Activated CD4-positive, alpha-beta T cell treated with anti-CD3 and anti-CD28 coated beads, Interleukin-2, amount 50 U/mL, for 4 hours (primary cell): Measurements from ENCODE around the gene PDE4B.
A peak's percentile ranks its signal among the peaks of the same experiment; 100 is the strongest.

Experiments used
- DNase-seq, 2 experiments: peaks; one replicate each; pipeline ENCODE4 v3.0.0-alpha.2; 2020

Gene PDE4B

GRCh38 chr1:66143651-66144050 lies 351.0 kb downstream of the PDE4B start:
- no peak for DNase-seq

- DNase-seq: no peak
Observed at GRCh38 chr1:66147226-66147835, 354.6 kb downstream of the PDE4B start.

DNA sequence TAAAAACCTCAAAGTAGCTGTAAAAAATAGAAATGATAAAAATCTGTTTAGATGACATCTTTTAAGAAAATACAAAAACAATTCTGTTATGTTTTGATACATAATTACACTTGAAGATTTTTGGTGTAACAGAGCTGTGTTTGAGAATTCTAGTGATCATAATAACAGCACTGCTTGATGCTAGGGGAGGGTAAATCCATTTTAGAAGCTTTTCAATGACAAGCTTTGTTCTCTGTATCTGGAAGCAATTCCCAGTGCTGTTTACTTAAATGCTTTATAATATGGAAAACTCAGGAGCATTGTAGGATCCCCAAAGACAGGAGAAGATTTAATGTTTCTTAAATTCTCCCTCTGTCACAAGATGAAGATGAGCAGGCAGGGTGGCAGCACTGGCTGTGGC lies 359.3 kb downstream of the PDE4B start:
- no peak for DNase-seq

DNA sequence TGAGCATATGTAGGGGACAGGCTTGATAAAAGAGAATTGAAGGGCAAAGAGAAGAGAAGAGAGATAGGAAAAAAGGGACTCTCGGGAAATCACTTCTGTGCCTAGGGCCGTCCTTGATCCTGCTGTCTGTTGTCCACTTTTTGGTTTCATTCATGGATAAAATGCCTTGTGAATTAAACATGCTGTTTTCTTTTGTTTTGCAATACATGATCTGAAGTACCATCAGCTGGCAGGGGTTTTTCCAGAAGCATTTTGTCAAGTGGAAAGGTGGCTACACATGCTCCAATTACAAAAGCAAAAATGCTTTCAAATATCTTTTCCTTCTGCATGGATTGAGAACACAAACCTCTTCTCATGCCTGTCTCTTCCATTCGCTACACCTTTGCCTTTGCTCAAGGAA lies 361.7 kb downstream of the PDE4B start:
- no peak for DNase-seq

DNA sequence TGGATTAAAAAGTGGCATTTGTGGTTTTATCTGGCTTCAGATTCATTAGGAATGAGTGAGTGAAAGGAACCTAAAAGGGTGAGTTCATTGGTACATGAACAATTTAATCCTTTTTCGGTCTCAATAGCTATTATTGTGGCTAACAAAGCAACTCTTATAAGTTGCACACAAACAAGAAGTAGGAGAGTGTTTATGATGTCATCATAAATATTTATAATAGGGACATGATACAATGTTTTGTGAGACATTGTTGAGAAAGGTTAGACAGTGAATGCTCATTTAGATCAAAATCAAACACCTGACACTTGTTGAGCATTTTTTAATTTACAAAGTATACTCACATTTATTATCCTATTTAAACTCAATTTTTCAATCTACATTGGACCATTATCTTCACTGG lies 363.4 kb downstream of the PDE4B start:
- DNase-seq: no peak

GRCh38 chr1:66159800-66160199 lies 367.1 kb downstream of the PDE4B start:
- no peak for DNase-seq

GRCh38 chr1:66160719-66161118 lies 368.0 kb downstream of the PDE4B start:
- no peak for DNase-seq

DNA sequence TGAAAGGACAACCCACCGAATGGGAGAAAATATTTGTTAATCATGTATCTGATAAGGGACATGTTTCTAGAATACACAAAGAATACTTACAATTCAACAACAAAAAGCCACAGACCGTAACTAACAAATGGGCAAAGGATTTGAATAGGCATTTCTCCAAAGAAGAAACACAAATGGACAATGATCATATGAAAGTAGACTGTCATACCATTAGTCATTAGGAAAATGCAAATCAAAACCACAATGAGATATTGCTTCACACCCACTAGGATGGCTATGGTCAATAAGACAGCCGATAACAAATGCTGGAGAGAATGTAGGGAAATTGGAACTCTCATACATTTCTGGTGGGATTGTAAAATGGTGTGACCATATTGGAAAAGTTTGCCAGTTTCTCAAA lies 374.1 kb downstream of the PDE4B start:
- DNase-seq: no peak

DNA sequence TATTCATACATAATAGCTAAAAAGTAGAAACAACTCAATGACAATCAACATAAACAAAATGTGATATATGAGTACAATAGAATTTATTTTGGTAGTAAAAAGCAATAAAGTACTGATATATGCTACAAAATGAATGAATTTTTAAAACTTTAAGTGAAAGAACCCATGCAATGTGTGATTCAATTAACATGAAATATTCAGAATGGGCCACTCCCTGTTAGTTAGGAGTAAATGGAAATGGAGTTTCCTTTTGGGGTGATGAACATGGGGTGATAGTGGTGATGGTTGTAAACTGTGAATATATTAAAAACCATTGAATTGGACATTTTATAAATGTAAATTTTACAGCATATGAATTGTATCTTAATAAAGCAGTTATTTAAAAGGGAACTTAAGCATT lies 374.6 kb downstream of the PDE4B start:
- no peak for DNase-seq

GRCh38 chr1:66168467-66168887 lies 375.8 kb downstream of the PDE4B start:
- DNase-seq: no peak

- no peak for DNase-seq
Observed at GRCh38 chr1:66168948-66169671, 376.4 kb downstream of the PDE4B start.

GRCh38 chr1:66172272-66172671 lies 379.6 kb downstream of the PDE4B start:
- DNase-seq: no peak

DNA sequence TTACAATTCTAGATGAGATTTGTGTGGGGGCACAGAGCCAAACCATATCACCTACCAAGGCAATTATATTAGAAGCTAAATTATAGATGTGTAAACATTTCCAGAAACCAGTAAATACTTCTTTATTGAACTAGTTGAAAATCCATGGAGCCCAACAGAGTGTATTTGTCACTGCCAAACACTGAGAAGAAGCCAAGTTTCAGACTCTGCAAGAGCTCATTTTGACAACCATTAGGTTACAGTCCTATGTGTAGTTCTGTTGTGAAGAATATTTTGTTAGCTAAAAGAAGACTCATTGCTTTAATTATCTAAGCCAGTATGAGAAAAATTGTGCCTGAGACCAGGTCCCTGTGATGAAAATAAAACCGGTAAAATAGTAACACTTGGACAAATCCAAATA lies 382.4 kb downstream of the PDE4B start:
- no peak for DNase-seq

DNA sequence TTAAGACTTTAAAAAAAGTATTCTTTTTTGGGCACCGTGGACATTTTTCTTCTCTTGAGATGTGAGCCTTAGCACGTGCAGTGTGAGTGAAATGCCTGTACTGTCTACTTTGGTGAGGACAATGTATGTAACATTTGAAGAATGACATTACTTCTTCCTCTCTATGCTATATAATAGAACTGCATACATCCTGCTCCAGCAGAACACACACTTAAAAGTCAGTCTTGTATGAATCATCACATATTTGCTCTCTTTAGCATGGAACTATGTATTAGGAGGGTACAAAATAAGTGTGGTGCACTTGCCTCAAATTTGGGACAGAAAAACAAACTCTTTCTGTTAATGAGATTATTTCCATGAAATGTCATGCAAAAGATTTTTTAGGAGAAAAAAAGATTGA lies 382.9 kb downstream of the PDE4B start:
- DNase-seq: no peak

- no peak for DNase-seq
Observed at GRCh38 chr1:66176012-66176715, 383.5 kb downstream of the PDE4B start.

DNA sequence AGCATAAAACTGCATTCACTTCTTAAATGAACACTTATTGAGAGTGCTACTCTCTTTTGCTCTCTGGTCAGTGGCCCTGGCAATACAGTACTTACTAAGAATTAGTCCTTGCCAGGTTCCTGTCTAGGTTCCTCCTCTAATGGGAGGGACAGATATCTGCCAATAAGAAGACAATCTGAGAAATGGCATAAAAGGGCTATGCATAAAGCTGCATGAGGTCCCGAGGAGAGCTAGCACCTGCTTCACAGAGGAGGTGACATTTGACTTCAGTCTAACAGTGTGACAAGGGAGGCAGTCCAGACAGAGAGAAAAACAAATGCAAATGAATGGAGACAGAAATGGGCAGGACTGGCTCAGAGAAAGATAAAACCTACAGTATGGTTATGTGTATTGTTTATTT lies 384.1 kb downstream of the PDE4B start:
- no peak for DNase-seq

- no peak for DNase-seq
Observed at GRCh38 chr1:66177510-66177909, 384.8 kb downstream of the PDE4B start.

- no peak for DNase-seq
Observed at GRCh38 chr1:66182026-66182425, 389.3 kb downstream of the PDE4B start.

- peak in 1 of 2 experiments; percentile 16 for DNase-seq
Observed at GRCh38 chr1:66182551-66183178, 390.0 kb downstream of the PDE4B start.

- no peak for DNase-seq
Observed at GRCh38 chr1:66183400-66183799, 390.7 kb downstream of the PDE4B start.

GRCh38 chr1:66197120-66197519 lies 404.4 kb downstream of the PDE4B start:
- DNase-seq: no peak

GRCh38 chr1:66197785-66198184 lies 405.1 kb downstream of the PDE4B start:
- DNase-seq: no peak

DNA sequence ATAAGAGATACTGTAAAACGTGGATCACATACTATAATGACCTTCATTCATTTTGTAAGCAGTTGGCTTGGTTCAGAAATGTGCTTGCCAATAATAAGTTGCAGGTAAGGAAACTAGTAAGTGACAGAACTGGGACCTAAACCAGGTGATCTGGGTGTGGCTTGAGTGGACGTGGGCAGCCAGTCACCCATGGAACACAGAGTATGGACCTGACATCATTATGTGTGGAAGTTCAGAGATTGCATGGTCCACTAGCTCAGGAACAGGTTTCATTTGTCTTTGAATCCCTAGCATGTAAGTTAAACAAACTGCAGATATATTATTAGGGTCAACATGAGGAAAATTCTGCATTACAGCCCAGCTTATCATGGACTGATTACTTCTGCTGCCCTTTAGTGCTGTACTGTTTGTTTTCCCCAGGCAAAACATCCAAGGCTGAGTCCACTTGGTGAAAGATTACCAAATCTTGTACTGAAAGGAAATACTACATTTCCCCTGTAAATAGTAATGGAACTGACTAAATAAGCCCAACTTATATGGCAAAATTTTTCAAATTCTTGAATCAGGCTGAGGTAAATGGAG lies 414.0 kb downstream of the PDE4B start:
- no peak for DNase-seq
